ENCODE measurements around the gene SUV39H1.
A peak's percentile ranks its signal among the peaks of the same experiment; 100 is the strongest.

The SUV39H1 gene

DNA sequence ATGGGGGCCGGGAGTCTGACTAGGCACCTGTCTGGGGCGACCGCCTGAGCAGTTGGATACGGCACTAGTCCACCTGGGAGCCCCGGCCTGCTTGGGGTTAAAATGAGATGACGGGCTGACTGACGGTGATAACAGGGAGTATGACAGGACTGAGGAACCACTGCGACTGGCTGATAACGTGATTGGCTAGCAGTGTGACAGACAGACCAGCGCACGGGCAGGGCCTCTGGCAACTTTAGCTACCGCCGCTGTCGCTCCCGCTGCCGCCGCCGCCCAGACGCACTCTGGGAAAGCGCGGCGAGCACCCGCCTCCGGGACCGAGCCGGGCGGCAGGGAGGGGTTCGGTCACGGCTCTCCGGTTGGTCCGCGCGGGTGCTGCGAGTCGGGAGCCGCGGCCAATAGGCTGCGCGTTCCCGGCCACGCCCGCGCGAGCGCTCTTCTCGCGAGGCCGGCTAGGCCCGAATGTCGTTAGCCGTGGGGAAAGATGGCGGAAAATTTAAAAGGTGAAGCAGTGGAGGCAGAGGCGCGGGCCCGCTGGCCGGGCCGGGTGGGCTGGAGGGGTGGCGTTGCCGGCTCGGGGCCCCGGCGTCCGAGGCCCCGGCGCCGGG lies at the start of gene SUV39H1 (continued):
- no peak for TF ChIP-seq ZNF19 (tag by site-specific recombination; IDR thresholded peaks at IDR 0.05; ENCODE audit: low read depth)
- TF ChIP-seq ZNF660 (tag by site-specific recombination; IDR thresholded peaks at IDR 0.05): no peak; the same call in 1 of the 2 replicates
- 0 out of 2 replicates have a peak, but pooled peaks have one; percentile 15 for TF ChIP-seq KLF16 (tag by site-specific recombination; IDR thresholded peaks at IDR 0.05)
- no peak for TF ChIP-seq ZNF549 (tag by site-specific recombination; IDR thresholded peaks at IDR 0.05)
- TF ChIP-seq, protein P1, sequence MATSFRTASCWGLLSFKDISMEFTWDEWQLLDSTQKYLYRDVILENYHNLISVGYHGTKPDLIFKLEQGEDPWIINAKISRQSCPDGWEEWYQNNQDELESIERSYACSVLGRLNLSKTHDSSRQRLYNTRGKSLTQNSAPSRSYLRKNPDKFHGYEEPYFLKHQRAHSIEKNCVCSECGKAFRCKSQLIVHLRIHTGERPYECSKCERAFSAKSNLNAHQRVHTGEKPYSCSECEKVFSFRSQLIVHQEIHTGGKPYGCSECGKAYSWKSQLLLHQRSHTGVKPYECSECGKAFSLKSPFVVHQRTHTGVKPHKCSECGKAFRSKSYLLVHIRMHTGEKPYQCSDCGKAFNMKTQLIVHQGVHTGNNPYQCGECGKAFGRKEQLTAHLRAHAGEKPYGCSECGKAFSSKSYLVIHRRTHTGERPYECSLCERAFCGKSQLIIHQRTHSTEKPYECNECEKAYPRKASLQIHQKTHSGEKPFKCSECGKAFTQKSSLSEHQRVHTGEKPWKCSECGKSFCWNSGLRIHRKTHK (tag by site-specific recombination; IDR thresholded peaks at IDR 0.05): no peak
- no peak for TF ChIP-seq ZNF423 (tag by site-specific recombination; IDR thresholded peaks at IDR 0.05)
- 0 out of 2 replicates have a peak, but pooled peaks have one; percentile 28 for TF ChIP-seq ZBTB21 (tag by site-specific recombination; IDR thresholded peaks at IDR 0.05)
- TF ChIP-seq ZEB2 (tag by site-specific recombination; IDR thresholded peaks at IDR 0.05): peak; percentile 63; the same call in 1 of the 2 replicates
- no peak for TF ChIP-seq ZBTB7A (tag by site-specific recombination; IDR thresholded peaks at IDR 0.05; ENCODE audit: low read depth)
- TF ChIP-seq ZNF202 (tag by site-specific recombination; IDR thresholded peaks at IDR 0.05; ENCODE audit: borderline replicate concordance): no peak
- TF ChIP-seq, protein P2, sequence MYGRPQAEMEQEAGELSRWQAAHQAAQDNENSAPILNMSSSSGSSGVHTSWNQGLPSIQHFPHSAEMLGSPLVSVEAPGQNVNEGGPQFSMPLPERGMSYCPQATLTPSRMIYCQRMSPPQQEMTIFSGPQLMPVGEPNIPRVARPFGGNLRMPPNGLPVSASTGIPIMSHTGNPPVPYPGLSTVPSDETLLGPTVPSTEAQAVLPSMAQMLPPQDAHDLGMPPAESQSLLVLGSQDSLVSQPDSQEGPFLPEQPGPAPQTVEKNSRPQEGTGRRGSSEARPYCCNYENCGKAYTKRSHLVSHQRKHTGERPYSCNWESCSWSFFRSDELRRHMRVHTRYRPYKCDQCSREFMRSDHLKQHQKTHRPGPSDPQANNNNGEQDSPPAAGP (tag by site-specific recombination; IDR thresholded peaks at IDR 0.05): no peak; the same call in 1 of the 2 replicates
- TF ChIP-seq ZNF501 (tag by site-specific recombination; IDR thresholded peaks at IDR 0.05): peak; percentile 58; the same call in 1 of the 2 replicates
- no peak for TF ChIP-seq ZNF10 (tag by site-specific recombination; IDR thresholded peaks at IDR 0.05)
- no peak for TF ChIP-seq EGR2 (tag by site-specific recombination; IDR thresholded peaks at IDR 0.05; ENCODE audit: low read depth)
- no peak for TF ChIP-seq ZFP69B (tag by site-specific recombination; IDR thresholded peaks at IDR 0.05)

DNA sequence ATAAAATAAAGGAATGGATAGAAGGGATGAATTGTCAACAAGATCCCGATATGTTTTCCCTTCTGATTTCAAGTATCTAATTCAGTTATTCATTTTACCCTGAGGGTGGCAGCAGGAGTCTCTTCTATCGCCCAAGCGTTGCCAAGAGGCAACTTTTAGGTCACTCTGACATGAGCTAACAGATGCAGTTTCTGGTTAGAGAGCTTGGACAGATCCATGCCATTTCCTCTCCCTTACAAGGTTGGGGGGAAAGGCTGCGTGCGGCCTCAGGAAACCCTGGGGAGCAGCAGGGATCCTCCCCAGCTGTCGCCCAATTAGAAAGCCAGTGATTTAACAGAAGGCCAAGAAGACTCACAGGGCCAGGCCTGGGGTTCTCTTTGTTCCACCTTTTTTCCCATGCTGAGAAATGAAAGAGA lies 48.2 kb upstream of the SUV39H1 start:
- TF ChIP-seq, protein P3, sequence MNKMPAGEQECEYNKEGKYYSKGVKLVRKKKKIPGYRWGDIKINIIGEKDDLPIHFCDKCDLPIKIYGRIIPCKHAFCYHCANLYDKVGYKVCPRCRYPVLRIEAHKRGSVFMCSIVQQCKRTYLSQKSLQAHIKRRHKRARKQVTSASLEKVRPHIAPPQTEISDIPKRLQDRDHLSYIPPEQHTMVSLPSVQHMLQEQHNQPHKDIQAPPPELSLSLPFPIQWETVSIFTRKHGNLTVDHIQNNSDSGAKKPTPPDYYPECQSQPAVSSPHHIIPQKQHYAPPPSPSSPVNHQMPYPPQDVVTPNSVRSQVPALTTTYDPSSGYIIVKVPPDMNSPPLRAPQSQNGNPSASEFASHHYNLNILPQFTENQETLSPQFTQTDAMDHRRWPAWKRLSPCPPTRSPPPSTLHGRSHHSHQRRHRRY (tag by site-specific recombination; IDR thresholded peaks at IDR 0.05): no peak
- TF ChIP-seq, protein P4, sequence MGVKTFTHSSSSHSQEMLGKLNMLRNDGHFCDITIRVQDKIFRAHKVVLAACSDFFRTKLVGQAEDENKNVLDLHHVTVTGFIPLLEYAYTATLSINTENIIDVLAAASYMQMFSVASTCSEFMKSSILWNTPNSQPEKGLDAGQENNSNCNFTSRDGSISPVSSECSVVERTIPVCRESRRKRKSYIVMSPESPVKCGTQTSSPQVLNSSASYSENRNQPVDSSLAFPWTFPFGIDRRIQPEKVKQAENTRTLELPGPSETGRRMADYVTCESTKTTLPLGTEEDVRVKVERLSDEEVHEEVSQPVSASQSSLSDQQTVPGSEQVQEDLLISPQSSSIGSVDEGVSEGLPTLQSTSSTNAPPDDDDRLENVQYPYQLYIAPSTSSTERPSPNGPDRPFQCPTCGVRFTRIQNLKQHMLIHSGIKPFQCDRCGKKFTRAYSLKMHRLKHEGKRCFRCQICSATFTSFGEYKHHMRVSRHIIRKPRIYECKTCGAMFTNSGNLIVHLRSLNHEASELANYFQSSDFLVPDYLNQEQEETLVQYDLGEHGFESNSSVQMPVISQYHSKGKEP (tag by site-specific recombination; IDR thresholded peaks at IDR 0.05): no peak
- TF ChIP-seq ZNF571 (tag by site-specific recombination; IDR thresholded peaks at IDR 0.05) (no peak), ZNF654 (tag by site-specific recombination; IDR thresholded peaks at IDR 0.05; ENCODE audit: low read depth) (peak; percentile 59), ZIC2 (tag by site-specific recombination; IDR thresholded peaks at IDR 0.05) (0 out of 2 replicates have a peak, but pooled peaks have one; percentile 18)
- ChIA-PET POLR2A (no interaction called here), CTCF (interaction anchor here (0.7 to 1.8 kb wide), 7 partner anchors 17 to 274 kb away, joined by 3 to 6 read pairs (median 4); partner anchors contain the start of gene SUV39H1)
- no peak overlapping the region for H3K27ac ChIP-seq (ENCODE audit: extremely low read depth, low read depth, low read length)
- no peaks in the 10 kb centered on the region for H3K9me3 ChIP-seq (ENCODE audit: control insufficient read depth, insufficient read depth, low read depth, low read length)
- no peak overlapping the region for H3K4me3 ChIP-seq (ENCODE audit: low read depth, low read length)
- H3K4me1 ChIP-seq (ENCODE audit: control insufficient read depth, insufficient read depth, low read length): no peaks in the 10 kb centered on the region
- no peaks in the 10 kb centered on the region for H3K36me3 ChIP-seq (ENCODE audit: control insufficient read depth in 2 of 2, insufficient read depth in 1 of 2, low read length in 2 of 2)
